ENCODE data around the gene MTA2. TPM values are rescaled to one million over a fixed set of nuclear protein-coding genes. Genes with fewer than 3 reads are reported as not detected.

Gene MTA2
- total RNA-seq, 1 experiment from 2014 or later = 120 TPM

DNA sequence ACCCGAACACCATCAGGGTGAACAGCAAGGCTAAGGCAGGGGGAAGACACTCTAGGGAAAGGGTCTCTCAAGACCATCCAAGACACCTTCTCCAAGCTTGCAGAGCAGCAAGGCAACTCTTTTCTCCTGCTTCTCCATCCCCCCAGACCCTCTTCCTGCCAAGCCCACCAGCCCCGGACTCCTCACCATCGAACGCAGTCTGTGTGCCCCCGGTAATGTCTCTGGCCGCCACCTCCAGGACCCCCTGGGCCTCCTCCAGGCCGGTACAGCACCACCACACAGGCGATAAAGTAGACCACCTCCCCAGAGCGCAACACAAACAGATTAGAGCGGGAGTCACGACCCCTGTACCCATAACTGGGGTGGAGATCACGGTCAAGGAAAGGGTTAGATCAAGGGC, 7.1 kb upstream of the MTA2 start:
- POLR2A ChIA-PET (ENCODE audit: unreplicated experiment) = no interaction called here
- Histone ChIP-seq H3K36me3 (ENCODE audit: low read depth) (peaks cover 9% of the 10 kb centered on the region; the same call in 1 of the 2 replicates), H2AFZ (no peak overlapping the region)

DNA sequence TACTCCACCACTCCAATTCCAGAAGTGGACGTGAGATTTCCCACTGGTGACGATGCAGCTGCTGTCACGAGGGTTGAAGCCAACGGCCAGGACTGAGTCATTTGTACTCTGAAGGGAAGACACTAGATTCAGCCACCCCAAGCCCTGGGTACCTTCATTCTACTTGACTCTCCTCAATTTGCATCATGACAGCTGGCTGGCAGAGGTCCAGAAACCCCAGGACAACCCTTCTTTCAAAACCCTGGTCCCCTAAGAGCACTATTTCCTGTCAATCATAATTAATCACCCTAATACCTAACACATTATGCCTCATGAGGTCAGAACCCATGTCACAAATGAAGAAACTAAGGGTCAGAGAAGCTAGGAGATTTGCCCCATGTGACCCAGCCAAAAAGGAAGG, 6.0 kb upstream of the MTA2 start:
- intact Hi-C loops (cut with micrococcal nuclease; ENCODE audit: unreplicated experiment) = no loop called here
- ChIA-PET POLR2A (ENCODE audit: unreplicated experiment) (no interaction called here), CTCF (no interaction called here)
- H3K36me3 ChIP-seq (ENCODE audit: low read depth) = peaks cover 9% of the 10 kb centered on the region; the same call in 1 of the 2 replicates
- no peaks in the 10 kb centered on the region for H3K9me2 ChIP-seq (ENCODE audit: insufficient read depth)
- H2AFZ ChIP-seq = no peak overlapping the region
- H3K79me2 ChIP-seq (ENCODE audit: low read depth) = peaks cover 18% of the 10 kb centered on the region
- H3K27ac ChIP-seq = no peak overlapping the region
- no peak overlapping the region for H3K4me2 ChIP-seq
- H3K4me1 ChIP-seq (replicated peaks; ENCODE audit: insufficient read depth) = peaks cover 13% of the 10 kb centered on the region
- no peak for DNase-seq
- TF ChIP-seq EZH2 (IDR thresholded peaks at IDR 0.05; ENCODE audit: low read depth) = no peak
- TF ChIP-seq, protein P1, sequence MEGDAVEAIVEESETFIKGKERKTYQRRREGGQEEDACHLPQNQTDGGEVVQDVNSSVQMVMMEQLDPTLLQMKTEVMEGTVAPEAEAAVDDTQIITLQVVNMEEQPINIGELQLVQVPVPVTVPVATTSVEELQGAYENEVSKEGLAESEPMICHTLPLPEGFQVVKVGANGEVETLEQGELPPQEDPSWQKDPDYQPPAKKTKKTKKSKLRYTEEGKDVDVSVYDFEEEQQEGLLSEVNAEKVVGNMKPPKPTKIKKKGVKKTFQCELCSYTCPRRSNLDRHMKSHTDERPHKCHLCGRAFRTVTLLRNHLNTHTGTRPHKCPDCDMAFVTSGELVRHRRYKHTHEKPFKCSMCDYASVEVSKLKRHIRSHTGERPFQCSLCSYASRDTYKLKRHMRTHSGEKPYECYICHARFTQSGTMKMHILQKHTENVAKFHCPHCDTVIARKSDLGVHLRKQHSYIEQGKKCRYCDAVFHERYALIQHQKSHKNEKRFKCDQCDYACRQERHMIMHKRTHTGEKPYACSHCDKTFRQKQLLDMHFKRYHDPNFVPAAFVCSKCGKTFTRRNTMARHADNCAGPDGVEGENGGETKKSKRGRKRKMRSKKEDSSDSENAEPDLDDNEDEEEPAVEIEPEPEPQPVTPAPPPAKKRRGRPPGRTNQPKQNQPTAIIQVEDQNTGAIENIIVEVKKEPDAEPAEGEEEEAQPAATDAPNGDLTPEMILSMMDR (conservative IDR thresholded peaks at IDR 0.05) = no peak
- peaks cover 47% of the 10 kb centered on the region for H3F3A ChIP-seq (ENCODE audit: insufficient read depth, low read depth)
- no peaks in the 10 kb centered on the region for H3K27me3 ChIP-seq (ENCODE audit: insufficient read depth, low read depth)
- BruUV-seq (replicated peaks) = no TSS peak
- no peaks in the 10 kb centered on the region for H3K9me3 ChIP-seq (ENCODE audit: insufficient read depth, low read depth)
- no peak overlapping the region for H3K4me3 ChIP-seq
- H4K20me1 ChIP-seq (ENCODE audit: insufficient read depth) = no peaks in the 10 kb centered on the region

More for the DNA sequence above, 7.1 kb upstream of the MTA2 start:
- Histone ChIP-seq H3F3A (ENCODE audit: insufficient read depth, low read depth) (peaks cover 48% of the 10 kb centered on the region), H3K27ac (no peak overlapping the region), H4K20me1 (ENCODE audit: insufficient read depth) (no peaks in the 10 kb centered on the region), H3K9me2 (ENCODE audit: insufficient read depth) (no peaks in the 10 kb centered on the region), H3K27me3 (ENCODE audit: insufficient read depth, low read depth) (no peaks in the 10 kb centered on the region), H3K79me2 (ENCODE audit: low read depth) (peaks cover 18% of the 10 kb centered on the region), H3K9me3 (ENCODE audit: insufficient read depth, low read depth) (no peaks in the 10 kb centered on the region), H3K4me1 (replicated peaks; ENCODE audit: insufficient read depth) (peaks cover 23% of the 10 kb centered on the region), H3K4me2 (no peak overlapping the region), H3K4me3 (no peak overlapping the region)
- intact Hi-C loops (cut with micrococcal nuclease; ENCODE audit: unreplicated experiment) = no loop called here
- CTCF ChIA-PET = no interaction called here
- BruUV-seq (replicated peaks) = no TSS peak
- DNase-seq = no peak
- TF ChIP-seq, protein P1 (conservative IDR thresholded peaks at IDR 0.05) = no peak
- TF ChIP-seq EZH2 (IDR thresholded peaks at IDR 0.05; ENCODE audit: low read depth) = no peak

DNA sequence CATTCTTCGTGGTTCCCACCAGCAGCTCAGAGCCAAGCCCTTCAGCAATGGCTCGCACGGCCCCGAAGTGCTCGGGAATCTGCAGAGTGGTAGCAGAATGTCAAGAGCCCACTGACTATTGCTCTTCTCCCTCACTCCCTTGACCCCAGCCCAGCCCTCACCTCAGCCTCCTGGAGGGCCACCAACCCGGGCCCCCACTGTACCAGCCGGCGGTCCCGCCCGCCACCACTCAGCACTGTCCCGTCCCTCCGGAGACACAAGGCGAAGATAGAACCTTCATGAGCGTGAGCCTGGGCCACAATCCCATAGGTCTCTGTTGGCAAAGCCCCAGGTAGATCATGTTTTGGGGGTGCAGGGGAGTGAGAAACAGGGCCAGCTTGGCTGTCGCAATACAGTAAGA, 4.2 kb upstream of the MTA2 start:
- H3F3A ChIP-seq (ENCODE audit: insufficient read depth, low read depth) = peaks cover 40% of the 10 kb centered on the region
- H3K27me3 ChIP-seq (ENCODE audit: insufficient read depth, low read depth) = no peaks in the 10 kb centered on the region
- H3K79me2 ChIP-seq (ENCODE audit: low read depth) = peaks cover 17% of the 10 kb centered on the region
- CTCF ChIA-PET = no interaction called here
- no peaks in the 10 kb centered on the region for H4K20me1 ChIP-seq (ENCODE audit: insufficient read depth)
- POLR2A ChIA-PET (ENCODE audit: unreplicated experiment) = no interaction called here
- H3K9me2 ChIP-seq (ENCODE audit: insufficient read depth) = no peaks in the 10 kb centered on the region
- H3K9me3 ChIP-seq (ENCODE audit: insufficient read depth, low read depth) = no peaks in the 10 kb centered on the region
- no peak for TF ChIP-seq EZH2 (IDR thresholded peaks at IDR 0.05; ENCODE audit: low read depth)
- TF ChIP-seq, protein P1 (conservative IDR thresholded peaks at IDR 0.05) = no peak
- intact Hi-C loops (cut with micrococcal nuclease; ENCODE audit: unreplicated experiment) = no loop called here
- H3K27ac ChIP-seq = no peak overlapping the region
- no peak overlapping the region for H3K4me3 ChIP-seq
- peaks cover 6% of the 10 kb centered on the region for H3K4me1 ChIP-seq (replicated peaks; ENCODE audit: insufficient read depth)
- peaks cover 9% of the 10 kb centered on the region; the same call in 1 of the 2 replicates for H3K36me3 ChIP-seq (ENCODE audit: low read depth)
- BruUV-seq (replicated peaks) = no TSS peak
- no peak for DNase-seq
- no peak overlapping the region for H2AFZ ChIP-seq
- no peak overlapping the region for H3K4me2 ChIP-seq
